RWPE1 (cell line): ENCODE results near the gene GNG11.

Experiments
- CTCF ChIA-PET: fragments of 350-600 bp; sonication (Branson Sonifier 250); formaldehyde crosslinking; extraction: SDS; loops from one replicate; lab custom pipeline; 2021; lab: Yijun Ruan, JAX
- POLR2A ChIA-PET: fragments of 400-600 bp; formaldehyde crosslinking; extraction: SDS; loops from one replicate; lab custom pipeline; 2020; ENCODE audit warnings: antibody characterized with exemption; ENCODE audit not compliant: low non-redundant PET; lab: Yijun Ruan, JAX
- DNase-seq: peaks from one replicate; pipeline ENCODE4 v3.0.0; 2012; ENCODE audit warnings: low spot score
- H3K27ac ChIP-seq: fragments of 450-650 bp; 2 replicates; pipeline ENCODE4 v1.5.1; 2017
- CTCF ChIP-seq: fragments of 450-650 bp; conservative IDR thresholded peaks from 2 replicates; pipeline ENCODE4 v1.5.1; 2017; ENCODE audit warnings: low read depth, mild to moderate bottlenecking

Gene GNG11

GRCh38 chr7:93883078-93883916, 38.2 kb upstream of the GNG11 start:
- no peak for DNase-seq
- POLR2A ChIA-PET = no interaction called here
- CTCF ChIA-PET = no interaction called here
- no peak overlapping the region for H3K27ac ChIP-seq
- TF ChIP-seq CTCF = no peak

DNA sequence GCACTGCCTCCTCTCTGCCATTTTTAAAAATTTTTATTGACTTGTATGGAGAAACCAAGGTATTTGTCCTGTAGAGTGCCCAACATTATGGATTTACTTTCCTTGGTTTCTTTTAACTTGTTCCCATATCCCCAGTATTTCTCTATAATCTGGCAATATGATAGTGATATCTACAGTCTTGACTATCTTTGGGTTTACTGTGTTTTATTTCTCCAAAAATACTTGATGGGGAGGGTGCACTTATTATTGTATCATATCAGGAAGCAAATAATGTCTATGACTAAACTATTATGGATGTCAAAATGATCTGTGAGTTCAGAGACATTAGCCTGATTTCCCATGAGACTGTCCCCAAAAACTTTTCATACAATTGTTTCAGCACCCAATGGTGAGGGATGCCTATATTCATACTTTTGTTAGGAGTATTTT, 37.6 kb upstream of the GNG11 start:
- TF ChIP-seq CTCF = no peak
- DNase-seq = no peak
- CTCF ChIA-PET = no interaction called here
- POLR2A ChIA-PET = no interaction called here
- H3K27ac ChIP-seq = no peak overlapping the region

DNA sequence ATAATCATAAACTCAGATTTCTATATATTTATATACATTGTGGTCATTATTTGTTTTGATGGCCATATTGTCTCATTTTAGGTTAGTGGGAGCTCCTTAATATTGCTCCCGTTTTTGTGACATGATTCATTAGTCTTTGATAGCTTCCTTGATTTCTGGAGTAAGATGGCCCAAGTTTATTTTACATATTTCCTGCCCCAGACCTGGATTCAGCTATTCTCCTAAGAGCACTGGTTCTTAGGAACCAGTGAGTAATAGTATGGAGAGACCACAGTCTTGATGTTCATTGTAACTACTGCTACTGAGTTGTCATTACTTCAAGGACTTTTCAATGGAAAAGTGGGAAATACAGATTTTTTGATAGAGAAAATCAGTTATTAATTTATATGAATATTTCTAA, 37.0 kb upstream of the GNG11 start:
- CTCF ChIA-PET = no interaction called here
- no peak for DNase-seq
- POLR2A ChIA-PET = no interaction called here
- no peak for TF ChIP-seq CTCF
- H3K27ac ChIP-seq = no peak overlapping the region

DNA sequence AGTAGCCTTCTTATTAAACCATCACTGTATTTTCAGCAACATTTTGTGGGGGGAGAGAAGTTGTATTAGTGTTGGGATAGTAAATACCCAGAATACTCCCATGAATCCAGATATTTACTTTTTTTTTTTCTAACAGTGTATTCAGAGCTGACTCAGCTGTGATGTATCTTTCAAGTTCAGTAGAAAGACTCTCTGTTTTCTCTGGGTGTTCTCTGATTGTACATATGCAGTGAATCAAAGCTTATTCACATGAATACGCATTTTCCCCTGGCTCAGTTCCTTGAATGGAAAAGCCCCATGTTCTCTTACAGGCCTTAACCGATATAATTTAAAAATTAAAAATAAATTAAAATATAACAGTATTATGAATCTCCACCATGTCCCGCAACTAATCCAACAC, 32.3 kb upstream of the GNG11 start:
- CTCF ChIA-PET = interaction anchor here (0.6 kb wide), 1 partner anchor 13 kb away, joined by 4 read pairs; no protein-coding TSS in a partner anchor
- POLR2A ChIA-PET = no interaction called here
- TF ChIP-seq CTCF = no peak
- H3K27ac ChIP-seq = no peak overlapping the region
- DNase-seq = peak; percentile 33

- TF ChIP-seq CTCF = no peak
- ChIA-PET POLR2A (no interaction called here), CTCF (interaction anchor here (1.6 kb wide), 1 partner anchor 13 kb away, joined by 5 read pairs; no protein-coding TSS in a partner anchor)
- peak; percentile 49 for DNase-seq
- peak overlapping the region; percentile 62 for H3K27ac ChIP-seq
These were observed 31.5 kb upstream of the GNG11 start for GRCh38 chr7:93890041-93890463.

GRCh38 chr7:93890464-93891068, 31.0 kb upstream of the GNG11 start, which contains the start of gene TFPI2:
Gene TFPI2 (minus strand): TSS chr7:93890753. CDS start chr7:93890678, 75 bp downstream.
- POLR2A ChIA-PET = interaction anchor here (0.6 kb wide), 1 partner anchor 323 kb away, joined by 3 read pairs; no protein-coding TSS in a partner anchor

More at GRCh38 chr7:93890464-93891068, 31.0 kb upstream of the GNG11 start, which contains the start of gene TFPI2:
- peak within 1 kb of the TSS; percentile 62 for H3K27ac ChIP-seq
- DNase-seq = peak; percentile 66
- TF ChIP-seq CTCF = peak; percentile 46; the same call in 1 of the 2 replicates
- CTCF ChIA-PET = interaction anchor here (0.6 to 1.6 kb wide), 3 partner anchors 12 to 711 kb away, joined by 3 to 5 read pairs (median 3); no protein-coding TSS in a partner anchor
